A673 (cell line): Measurements from ENCODE around the gene SHISA4. TPM values are rescaled to one million over a fixed set of nuclear protein-coding genes. Genes with fewer than 3 reads are reported as not detected.

ENCODE experiments used
- BruUV-seq: library from RNA; stranded (reverse); fragments of 400-500 nt; replicated peaks from 2 replicates; lab custom pipeline; 2021; lab: Mats Ljungman, UMichigan
- CTCF ChIA-PET: fragments of 300-600 bp; sonication (Branson Sonifier 250); formaldehyde crosslinking; loops from one replicate; lab custom pipeline; 2022; ENCODE audit warnings: antibody characterized with exemption; lab: Charles Lee
- POLR2A ChIA-PET: fragments of 300-600 bp; sonication (Branson Sonifier 250); formaldehyde crosslinking; loops from one replicate; lab custom pipeline; 2022; ENCODE audit warnings: antibody characterized with exemption; ENCODE audit not compliant: low non-redundant PET; lab: Charles Lee
- DNase-seq: peaks from one replicate; pipeline ENCODE4 v3.0.0-alpha.2; 2015; ENCODE audit warnings: low spot score
- H3K27ac ChIP-seq: fragments of 200-600 bp; sonication (generic); 2 replicates; pipeline ENCODE4 v1.5.1; 2016; ENCODE audit warnings: mixed run types, low read depth, mild to moderate bottlenecking, mixed read lengths, antibody characterized with exemption, low read length; ENCODE audit not compliant: poor library complexity, severe bottlenecking
- H3K27me3 ChIP-seq: fragments of 200-600 bp; sonication (generic); replicated peaks from 2 replicates; pipeline ENCODE4 v1.6.1; 2017; ENCODE audit warnings: mixed run types, low read depth, mild to moderate bottlenecking, mixed read lengths, antibody characterized with exemption, low read length; ENCODE audit not compliant: insufficient read depth, poor library complexity
- H3K36me3 ChIP-seq: fragments of 200-600 bp; sonication (generic); 2 replicates; pipeline ENCODE4 v1.6.1; 2016; ENCODE audit warnings: mixed run types, mild to moderate bottlenecking, mixed read lengths, antibody characterized with exemption, low read length; ENCODE audit not compliant: insufficient read depth, poor library complexity, severe bottlenecking
- H3K4me1 ChIP-seq: fragments of 200-600 bp; sonication (generic); 2 replicates; pipeline ENCODE4 v1.6.1; 2017; ENCODE audit warnings: mixed run types, mild to moderate bottlenecking, mixed read lengths, antibody characterized with exemption, low read length; ENCODE audit not compliant: insufficient read depth, poor library complexity, severe bottlenecking
- H3K4me3 ChIP-seq: fragments of 200-600 bp; sonication (generic); 2 replicates; pipeline ENCODE4 v1.5.1; 2016; ENCODE audit warnings: low read depth, mixed run types, mild to moderate bottlenecking, mixed read lengths, low read length; ENCODE audit not compliant: poor library complexity, severe bottlenecking
- H3K9me3 ChIP-seq: fragments of 200-600 bp; sonication (generic); 2 replicates; pipeline ENCODE4 v1.6.1; 2016; ENCODE audit warnings: mixed run types, low read depth, mild to moderate bottlenecking, mixed read lengths, antibody characterized with exemption, low read length; ENCODE audit not compliant: poor library complexity, severe bottlenecking
- CTCF ChIP-seq: fragments of 300-800, 200-600 bp; sonication (generic); conservative IDR thresholded peaks from 2 replicates; pipeline ENCODE4 v1.5.1; 2017; ENCODE audit warnings: low read depth, mild to moderate bottlenecking, antibody characterized with exemption, low read length, moderate library complexity, mixed read lengths
- EZH2 ChIP-seq: fragments of 200-600 bp; sonication (generic); IDR thresholded peaks from 2 replicates; pipeline ENCODE4 v1.6.1; 2017; ENCODE audit warnings: borderline replicate concordance, low read depth, mild to moderate bottlenecking, mixed read lengths, antibody characterized with exemption, low read length; ENCODE audit not compliant: poor library complexity, severe bottlenecking
- intact Hi-C: fragments of 100-400 bp; cut with micrococcal nuclease; formaldehyde crosslinking; loops from one replicate; pipeline ENCODE4 v1.10.0; 2022; ENCODE audit not compliant: unreplicated experiment
- total RNA-seq: library from RNA; stranded (reverse); gene quantifications from 2 replicates; pipeline ENCODE4 v1.2.3, GENCODE V29; 2021

Gene SHISA4
- total RNA-seq, 1 experiment from 2014 or later: 1.2 TPM

- no TSS peak for BruUV-seq
Measured at GRCh38 chr1:201917362-201918033, 28.8 kb downstream of the SHISA4 start.

GRCh38 chr1:201918343-201918742, 29.6 kb downstream of the SHISA4 start:
- ChIA-PET CTCF (no interaction called here), POLR2A (no interaction called here)
- Histone ChIP-seq H3K4me1 (no peaks in the 10 kb centered on the region), H3K27ac (no peak overlapping the region), H3K4me3 (no peak overlapping the region), H3K27me3 (no peaks in the 10 kb centered on the region), H3K9me3 (no peaks in the 10 kb centered on the region), H3K36me3 (no peaks in the 10 kb centered on the region)
- BruUV-seq: no TSS peak
- intact Hi-C loops: no loop called here
- DNase-seq: no peak
- TF ChIP-seq EZH2 (no peak), CTCF (no peak)

More at GRCh38 chr1:201917362-201918033, 28.8 kb downstream of the SHISA4 start:
- H3K9me3 ChIP-seq: no peaks in the 10 kb centered on the region
- no peaks in the 10 kb centered on the region for H3K36me3 ChIP-seq
- no peaks in the 10 kb centered on the region for H3K27me3 ChIP-seq
- POLR2A ChIA-PET: interaction anchor here (0.6 kb wide), 1 partner anchor 40 kb away, joined by 4 read pairs; no protein-coding TSS in a partner anchor
- CTCF ChIA-PET: no interaction called here
- TF ChIP-seq CTCF (no peak), EZH2 (no peak)
- no peak for DNase-seq
- no peak overlapping the region for H3K4me3 ChIP-seq
- H3K27ac ChIP-seq: no peak overlapping the region
- intact Hi-C loops: no loop called here
- H3K4me1 ChIP-seq: no peaks in the 10 kb centered on the region

- Histone ChIP-seq H3K36me3 (no peaks in the 10 kb centered on the region), H3K27ac (no peak overlapping the region), H3K4me1 (no peaks in the 10 kb centered on the region), H3K9me3 (no peaks in the 10 kb centered on the region), H3K27me3 (no peaks in the 10 kb centered on the region), H3K4me3 (no peak overlapping the region)
- ChIA-PET POLR2A (no interaction called here), CTCF (no interaction called here)
- intact Hi-C loops: no loop called here
- DNase-seq: no peak
- BruUV-seq: no TSS peak
- no peak for TF ChIP-seq EZH2
- TF ChIP-seq CTCF: no peak
Measured at GRCh38 chr1:201921952-201922558, 33.4 kb downstream of the SHISA4 start.
